C4-2B (cell line): ENCODE data around the gene CRYGS.
A peak's percentile ranks its signal among the peaks of the same experiment; 100 is the strongest.

Experiments used
- ZFX ChIP-seq: fragments of 450-650 bp; IDR thresholded peaks from 2 replicates; pipeline ENCODE4 v1.6.1; 2017
- TF ChIP-seq, protein P1 (sequence below): fragments of 450-650 bp; conservative IDR thresholded peaks from 2 replicates; pipeline ENCODE4 v1.5.1; 2017; ENCODE audit warnings: mild to moderate bottlenecking

DNA sequence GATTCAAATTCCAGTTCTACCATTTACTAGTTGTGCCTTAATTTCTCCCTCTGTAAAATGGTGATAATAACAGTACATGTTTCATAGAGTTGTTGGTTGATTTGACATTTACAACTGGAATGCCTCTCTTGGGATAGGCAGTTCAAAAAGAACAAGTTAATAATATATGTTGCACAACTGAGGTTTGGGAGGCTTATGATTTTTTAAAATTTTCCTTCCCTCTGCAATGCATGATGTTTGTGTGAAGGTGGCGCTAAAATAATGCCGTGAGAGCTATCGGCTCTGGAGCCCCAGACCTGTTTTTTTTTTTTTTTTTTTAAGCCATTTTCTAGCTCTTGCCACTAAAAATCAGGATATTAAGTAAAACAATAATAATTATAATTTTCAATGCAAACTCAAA lies 44.9 kb upstream of the CRYGS start:
- TF ChIP-seq, protein P1, sequence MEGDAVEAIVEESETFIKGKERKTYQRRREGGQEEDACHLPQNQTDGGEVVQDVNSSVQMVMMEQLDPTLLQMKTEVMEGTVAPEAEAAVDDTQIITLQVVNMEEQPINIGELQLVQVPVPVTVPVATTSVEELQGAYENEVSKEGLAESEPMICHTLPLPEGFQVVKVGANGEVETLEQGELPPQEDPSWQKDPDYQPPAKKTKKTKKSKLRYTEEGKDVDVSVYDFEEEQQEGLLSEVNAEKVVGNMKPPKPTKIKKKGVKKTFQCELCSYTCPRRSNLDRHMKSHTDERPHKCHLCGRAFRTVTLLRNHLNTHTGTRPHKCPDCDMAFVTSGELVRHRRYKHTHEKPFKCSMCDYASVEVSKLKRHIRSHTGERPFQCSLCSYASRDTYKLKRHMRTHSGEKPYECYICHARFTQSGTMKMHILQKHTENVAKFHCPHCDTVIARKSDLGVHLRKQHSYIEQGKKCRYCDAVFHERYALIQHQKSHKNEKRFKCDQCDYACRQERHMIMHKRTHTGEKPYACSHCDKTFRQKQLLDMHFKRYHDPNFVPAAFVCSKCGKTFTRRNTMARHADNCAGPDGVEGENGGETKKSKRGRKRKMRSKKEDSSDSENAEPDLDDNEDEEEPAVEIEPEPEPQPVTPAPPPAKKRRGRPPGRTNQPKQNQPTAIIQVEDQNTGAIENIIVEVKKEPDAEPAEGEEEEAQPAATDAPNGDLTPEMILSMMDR, result peak; percentile 52
- no peak for TF ChIP-seq ZFX
